ENCODE measurements around the gene CTNNA2.

Gene CTNNA2

DNA sequence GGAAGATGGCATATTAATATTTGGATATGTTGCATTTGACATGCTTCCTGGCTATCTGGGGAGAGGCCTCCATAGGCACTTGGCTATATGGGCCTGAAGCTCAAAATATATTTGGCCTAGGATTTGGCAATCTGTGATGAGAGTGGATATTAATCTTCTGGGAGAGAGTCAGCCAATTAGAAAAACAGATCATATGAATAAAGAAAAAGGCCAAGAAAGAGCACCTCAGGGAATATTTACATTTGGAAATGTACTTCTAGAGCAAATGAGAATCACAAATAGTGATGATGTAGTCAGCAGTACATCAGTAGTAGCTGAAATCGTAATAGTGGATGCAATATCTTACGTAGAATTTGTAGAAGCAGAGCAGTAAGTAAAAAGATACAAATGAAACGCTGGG lies 277.0 kb downstream of the CTNNA2 start:
- no peak for DNase-seq (ENCODE audit: low read depth)

DNA sequence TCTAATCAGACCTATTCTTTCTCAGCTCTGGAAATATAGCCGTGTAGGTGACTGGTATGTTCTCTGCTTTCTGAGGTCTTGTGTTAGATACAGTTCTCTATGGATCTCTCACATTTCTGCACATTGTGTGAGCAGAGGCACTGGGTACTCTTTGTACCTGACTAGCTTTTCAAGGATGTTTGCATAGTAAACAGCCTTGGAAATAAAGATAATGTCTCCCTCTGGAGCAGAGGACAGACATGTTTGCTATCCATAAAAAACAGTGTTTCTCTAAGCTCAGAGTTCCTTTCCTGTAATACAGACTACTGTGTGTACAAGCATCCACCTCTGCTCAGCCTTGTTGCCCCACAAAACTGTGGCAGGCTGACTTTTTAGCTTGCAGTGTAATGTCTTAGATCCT lies 279.2 kb downstream of the CTNNA2 start:
- no peak for DNase-seq (ENCODE audit: low read depth)

DNA sequence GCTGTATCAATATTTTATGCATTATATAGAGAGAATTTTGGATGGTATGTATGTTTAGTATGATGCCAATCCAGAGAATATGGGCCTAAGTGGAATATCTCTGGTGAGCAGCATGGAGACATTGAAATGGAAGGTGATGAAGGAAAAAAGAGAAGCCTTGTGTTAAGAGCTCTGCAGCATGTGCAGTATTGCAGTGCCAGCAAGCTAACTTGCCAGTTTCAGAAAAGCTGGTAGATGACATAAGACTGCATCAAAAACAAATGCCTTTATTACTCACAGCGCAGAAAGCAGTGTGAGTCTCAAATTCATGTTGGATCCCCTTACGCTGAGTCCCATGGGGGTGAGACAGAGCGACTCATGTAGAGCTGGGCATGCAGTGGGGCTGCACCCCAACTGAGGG lies 280.2 kb downstream of the CTNNA2 start:
- DNase-seq (ENCODE audit: low read depth), result no peak

DNA sequence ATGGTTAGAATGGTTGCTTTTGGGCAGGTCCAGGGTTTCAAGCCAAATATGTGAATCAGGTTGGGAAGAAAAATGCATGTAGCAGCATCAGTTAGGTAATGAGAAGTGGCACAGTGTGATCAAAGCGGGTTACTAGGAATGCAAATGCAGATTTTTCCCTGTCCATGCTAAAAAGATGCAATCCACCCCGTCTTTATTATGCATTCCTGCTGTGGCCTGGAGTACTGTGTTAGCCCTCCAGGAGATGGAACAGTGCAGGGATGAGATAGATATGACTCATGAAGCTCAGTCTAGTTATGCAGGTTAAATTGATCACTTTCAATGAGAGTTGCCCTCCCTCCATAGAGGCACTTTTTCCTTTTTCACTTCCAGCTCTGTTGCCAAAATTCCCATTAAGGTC lies 283.8 kb downstream of the CTNNA2 start:
- no peak for DNase-seq (ENCODE audit: low read depth)

DNA sequence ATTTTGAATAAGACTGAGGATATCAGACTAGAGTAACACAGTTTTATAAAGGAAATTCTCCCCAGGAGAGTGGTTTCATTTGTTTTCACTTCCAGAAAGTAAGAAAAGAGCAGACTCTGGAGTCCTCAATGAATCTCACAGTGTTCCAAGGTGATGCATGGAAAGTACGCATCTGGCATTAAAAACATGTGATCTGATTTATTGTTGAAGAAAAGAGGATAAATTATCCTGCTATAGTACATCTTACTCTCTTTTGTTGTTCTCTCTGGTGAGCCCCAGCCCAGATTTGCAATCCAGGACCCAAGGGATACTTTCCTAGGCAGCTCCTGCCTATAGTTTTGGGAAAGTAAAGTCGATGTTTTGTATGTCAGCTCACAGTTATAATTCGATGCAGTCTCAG lies 285.9 kb downstream of the CTNNA2 start:
- DNase-seq (ENCODE audit: low read depth), result no peak

DNA sequence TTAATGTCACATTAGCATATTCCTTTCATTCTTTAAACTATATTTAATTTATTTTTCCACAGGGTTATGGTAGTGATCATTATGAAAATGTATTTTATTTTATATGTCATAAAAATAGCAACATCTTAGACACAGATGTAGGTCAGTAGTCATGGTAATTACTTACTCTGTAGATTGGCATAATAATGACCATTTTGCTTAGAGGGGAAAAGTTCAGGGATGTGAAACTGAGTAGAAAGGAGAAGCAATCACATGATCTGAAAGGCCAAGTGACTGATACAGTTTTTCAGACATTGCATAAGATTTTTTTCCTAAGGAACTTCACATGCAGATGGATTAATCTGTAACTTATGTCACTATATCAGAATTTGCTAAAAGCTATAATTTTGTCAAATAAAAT lies 286.9 kb downstream of the CTNNA2 start:
- no peak for DNase-seq (ENCODE audit: low read depth)

DNA sequence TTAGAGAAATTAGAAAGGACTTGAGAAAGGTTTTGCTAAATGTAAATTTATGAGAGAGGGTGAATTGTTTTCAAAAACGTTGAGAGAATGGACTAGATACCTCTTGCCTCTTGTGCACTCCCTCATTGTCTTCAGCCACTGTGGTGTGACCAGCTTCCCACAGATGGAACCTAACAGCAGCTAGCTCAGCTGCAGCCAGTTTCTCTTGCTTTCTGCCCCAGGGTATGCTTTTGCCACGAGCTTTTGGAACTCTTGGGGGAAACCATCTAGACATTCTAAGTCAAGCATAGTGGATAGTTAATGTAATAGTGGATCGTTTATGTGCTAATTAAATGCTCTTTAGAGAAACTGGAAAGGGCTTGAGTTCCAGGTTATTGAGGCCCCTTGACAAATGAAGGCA lies 288.2 kb downstream of the CTNNA2 start:
- no peak for DNase-seq (ENCODE audit: low read depth)

DNA sequence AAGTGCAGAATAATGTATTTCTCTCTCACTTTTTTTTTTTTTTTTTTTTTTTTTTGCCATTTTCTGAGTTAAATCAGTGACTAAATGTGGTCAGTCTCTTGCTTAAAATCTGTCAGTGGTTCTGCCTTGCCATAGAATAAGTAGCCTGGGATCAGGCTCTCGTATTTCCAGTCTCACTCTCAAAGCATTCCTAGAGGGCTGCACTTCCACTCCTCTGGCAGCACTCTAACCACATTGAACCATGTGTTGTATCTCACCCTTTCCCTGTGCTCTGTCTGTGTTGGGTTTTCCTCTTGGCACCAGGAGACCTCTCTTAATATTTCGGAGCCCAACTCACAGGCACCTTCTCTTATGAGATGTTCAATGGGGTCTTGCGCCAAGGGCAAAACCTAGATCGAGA lies 304.4 kb downstream of the CTNNA2 start:
- DNase-seq (ENCODE audit: low read depth), result no peak

DNA sequence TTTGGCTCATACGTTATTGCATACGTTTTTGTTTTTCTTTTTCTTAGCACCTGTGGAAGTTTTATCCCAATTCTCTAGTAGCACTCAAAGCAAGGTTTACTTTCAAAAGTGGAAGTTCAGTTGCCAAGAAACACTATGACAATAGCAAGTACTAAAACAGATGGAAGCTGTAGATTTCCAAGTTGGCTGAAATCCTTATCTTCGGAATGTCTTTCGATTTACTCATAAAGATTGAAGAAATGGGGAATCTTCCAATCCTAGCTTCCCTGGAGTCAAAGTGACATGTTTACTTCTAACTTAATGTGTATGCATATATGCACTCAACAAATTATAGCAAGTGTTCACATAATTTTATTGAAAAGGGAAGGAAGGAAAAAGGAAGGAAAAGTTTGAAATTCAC lies 307.4 kb downstream of the CTNNA2 start:
- no peak for DNase-seq (ENCODE audit: low read depth)

DNA sequence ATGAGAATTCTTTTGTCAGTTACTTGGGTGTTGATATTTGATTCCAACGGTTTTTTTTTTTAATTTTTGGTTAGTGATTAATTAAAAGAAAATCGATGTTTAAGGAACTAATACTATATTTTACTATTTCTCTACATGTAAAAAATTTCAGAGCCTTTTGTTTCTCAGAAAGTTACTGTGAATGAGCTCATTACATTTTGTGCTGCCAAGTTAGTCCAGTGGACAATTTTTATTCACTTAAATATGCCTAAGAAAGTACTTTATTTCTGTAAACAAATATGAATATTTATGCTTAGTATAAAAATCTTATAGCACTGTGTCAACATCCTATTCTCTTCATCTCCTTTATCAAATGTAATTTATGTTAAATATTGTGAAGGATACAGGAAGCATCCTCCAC lies 309.3 kb downstream of the CTNNA2 start:
- no peak for DNase-seq (ENCODE audit: low read depth)

DNA sequence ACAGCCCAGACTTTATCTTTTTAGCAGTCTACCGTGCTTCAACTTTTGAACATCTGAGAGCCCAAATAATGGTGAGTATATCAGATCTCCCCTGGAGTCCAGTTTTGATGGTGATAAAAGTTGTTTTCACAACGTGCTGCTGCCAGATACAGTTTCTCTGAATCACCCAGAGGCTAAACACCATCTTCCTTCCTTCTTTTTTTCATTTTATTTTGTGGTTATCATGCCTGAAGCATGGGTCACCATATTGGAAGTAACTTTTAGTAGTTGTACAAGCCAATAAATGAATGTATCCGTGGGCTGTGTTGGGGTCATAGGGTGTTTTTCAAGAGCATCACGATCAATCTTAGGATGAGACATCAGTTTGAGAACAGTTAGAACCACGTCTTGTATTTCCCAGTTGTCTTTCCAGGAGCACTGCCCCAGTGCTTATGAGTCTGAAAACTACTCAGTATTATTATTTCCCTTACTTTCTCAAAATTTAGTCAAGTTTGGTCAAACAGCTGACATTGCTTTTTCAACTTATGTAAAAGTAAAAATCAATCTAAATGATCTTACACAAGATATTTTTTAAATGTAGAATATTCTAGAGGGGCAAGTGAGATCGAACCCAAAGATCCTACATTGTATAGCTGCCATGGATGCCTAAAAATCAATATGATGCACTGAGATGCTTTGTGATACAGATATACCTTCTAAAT lies 311.4 kb downstream of the CTNNA2 start:
- DNase-seq (ENCODE audit: low read depth), result no peak

DNA sequence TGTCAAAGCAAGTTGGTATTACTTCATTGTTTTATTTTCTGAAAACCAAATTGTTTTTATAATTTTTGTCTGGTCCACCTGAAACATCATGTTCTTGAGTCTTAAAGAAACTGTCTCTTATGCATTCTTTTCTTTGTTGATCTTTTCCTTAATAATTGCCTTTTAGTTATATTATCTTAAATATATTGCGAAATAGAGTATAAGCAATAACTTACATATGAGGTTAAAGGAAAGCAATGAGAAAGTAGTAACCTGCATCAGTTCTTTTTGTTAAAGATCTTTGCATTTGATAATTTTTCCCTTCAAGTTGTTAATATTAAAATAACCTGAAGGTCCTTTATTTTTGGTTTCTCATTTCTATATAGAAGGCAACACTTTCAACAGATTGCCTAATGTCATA lies 315.0 kb downstream of the CTNNA2 start:
- no peak for DNase-seq (ENCODE audit: low read depth)

DNA sequence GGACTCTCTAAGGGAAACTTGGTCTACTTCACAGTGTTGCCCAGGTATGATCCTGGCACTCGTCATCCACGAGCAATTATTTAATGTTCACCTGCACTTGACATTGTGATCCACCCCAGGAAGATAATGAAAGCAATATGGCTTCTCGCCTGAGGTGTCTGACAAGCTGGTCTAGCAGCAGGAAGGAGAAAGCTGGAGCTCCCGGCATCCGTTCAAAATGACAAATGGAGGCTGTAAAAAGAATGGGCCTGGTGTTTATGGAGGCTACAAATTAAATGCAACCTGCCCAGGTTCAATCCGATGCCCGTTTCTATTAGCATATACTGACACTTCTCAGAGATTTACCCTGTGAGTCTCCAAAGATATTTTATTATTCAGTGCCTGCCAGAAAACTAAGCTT lies 317.6 kb downstream of the CTNNA2 start:
- DNase-seq (ENCODE audit: low read depth), result no peak

DNA sequence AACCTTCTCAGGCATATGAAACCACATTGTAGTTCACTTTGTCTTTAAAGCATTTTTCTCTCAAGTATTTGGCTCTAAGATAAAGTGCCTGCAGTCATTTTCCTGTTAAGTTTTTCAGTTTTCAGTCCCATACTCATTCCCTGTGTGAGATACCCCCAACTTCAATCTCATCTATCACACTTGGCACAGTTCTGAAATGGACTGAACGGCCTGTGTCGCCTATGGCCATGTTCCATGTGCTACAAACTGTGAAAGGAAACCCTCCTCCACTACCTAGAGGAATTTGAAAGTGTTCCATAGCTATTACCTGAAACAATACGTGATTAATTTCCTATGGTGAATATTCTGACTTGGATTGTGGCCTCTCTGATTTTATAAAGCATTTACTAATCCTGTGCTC lies 319.1 kb downstream of the CTNNA2 start:
- DNase-seq (ENCODE audit: low read depth), result no peak

DNA sequence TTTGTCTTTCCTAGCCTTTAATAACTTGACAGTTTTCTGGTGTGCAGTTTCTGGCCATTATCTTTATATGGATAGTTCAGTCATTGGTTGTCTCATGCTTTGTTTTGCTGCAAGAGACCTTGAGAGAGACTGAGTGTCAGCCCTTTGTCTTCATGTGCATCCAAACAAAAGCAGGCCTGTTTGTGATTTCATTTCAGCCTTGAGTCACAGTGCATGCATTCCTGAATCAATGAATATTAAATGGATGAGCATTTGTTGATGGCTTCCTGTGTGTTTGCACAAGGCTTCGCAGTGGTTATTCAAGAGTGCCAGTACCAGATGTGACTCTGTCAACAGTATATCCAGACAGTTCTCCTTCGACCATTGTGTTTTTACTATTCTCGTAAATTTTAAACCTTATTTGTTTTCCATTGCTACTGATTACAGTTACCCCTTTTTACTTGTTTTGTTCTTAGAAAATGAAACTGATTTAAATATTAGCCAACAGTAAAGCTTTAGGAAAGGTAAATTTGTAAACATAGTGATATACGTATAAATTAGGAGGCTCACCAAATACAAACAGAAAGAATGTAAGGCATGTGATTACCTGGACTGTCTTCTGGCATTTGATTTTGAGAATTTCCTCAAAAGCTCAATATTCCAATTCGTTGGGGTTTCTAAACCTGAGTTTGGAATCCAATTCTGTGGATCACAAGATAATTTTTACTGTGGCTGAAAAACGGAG lies 319.8 kb downstream of the CTNNA2 start:
- no peak for DNase-seq (ENCODE audit: low read depth)

DNA sequence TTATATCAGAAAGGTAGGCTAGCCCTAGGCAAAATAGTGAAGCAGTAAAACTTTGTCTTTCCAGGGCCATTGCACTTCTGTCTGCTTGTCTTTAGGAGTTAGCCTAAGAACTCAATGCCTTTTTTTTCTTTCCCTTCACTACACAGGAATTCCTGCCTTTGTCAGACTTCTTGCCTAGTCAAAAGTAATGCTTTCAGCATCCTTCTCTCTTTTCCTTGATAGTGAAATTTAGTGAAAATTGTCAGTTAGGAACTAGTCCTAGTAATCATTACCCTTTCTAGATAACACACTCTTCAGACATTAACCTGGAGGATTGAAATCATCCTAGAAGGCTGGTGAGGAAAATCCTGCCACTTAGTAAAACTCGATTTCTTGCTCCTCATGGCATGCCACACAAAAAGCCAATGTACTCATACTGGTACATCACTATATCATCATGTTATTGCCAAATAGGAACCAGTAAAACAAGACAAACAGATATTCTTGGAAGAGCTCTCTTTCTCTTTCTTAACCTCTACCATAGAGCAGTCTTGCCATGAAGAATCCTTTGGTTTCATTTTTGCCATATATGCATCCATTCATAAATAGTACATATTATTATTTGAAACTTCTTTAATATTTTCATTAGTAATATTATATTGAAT lies 320.5 kb downstream of the CTNNA2 start:
- no peak for DNase-seq (ENCODE audit: low read depth)

DNA sequence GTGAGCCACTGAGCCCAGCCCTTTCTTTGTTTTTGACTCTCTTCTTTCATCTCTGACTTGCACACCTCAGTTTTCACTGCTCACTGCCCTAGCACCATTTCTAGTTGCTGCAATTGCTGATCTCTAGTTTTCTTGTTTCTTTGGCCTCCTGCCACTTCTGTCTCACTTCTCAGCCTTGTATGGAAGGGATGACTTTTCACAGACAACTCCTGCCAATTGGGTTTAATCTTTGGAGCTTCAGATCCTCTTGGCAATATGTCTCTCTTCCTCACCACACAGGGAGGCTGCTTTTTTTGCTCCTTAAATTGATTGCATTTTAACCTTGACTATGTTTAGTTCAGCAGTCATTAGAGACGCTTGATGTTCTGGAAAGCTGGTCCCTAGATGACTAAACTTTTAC lies 323.1 kb downstream of the CTNNA2 start:
- DNase-seq (ENCODE audit: low read depth), result no peak

DNA sequence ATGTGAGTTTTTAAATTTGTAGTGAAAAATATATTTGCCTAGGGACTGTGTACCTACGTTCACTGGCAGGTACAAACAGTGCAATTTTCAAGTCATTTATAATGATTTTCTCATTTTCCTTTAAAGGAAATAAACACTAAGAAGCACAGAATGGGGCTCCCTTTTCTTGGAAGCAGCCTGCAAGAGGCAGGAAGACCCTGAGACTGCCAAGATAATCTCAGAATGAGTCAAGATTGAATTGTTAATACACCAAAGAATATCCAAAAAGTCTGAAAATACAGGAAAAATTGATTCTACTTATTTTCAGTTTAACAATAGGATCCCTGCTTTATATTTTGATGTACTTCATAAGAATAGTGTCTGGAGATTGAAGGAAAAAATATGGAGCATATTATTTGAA lies 331.2 kb downstream of the CTNNA2 start:
- DNase-seq (ENCODE audit: low read depth), result no peak

DNA sequence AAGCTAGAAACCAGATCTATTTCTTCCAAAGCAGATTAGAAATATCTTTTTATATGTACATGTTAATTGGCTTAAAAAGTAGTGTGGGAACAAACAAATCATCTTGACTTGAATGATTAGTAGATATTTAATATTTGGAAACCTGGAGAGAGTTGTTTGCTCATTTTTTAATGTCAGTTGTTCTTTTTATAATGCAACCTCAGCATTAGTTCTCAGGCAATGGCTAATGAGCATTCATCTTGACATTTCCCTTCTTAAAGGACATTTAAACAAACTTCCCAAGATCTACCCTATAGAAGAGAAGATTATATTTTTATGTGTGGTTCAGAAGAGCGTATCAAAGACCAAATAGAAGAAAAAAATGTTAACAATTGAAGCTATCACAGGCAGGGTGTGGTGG lies 334.0 kb downstream of the CTNNA2 start:
- no peak for DNase-seq (ENCODE audit: low read depth)

DNA sequence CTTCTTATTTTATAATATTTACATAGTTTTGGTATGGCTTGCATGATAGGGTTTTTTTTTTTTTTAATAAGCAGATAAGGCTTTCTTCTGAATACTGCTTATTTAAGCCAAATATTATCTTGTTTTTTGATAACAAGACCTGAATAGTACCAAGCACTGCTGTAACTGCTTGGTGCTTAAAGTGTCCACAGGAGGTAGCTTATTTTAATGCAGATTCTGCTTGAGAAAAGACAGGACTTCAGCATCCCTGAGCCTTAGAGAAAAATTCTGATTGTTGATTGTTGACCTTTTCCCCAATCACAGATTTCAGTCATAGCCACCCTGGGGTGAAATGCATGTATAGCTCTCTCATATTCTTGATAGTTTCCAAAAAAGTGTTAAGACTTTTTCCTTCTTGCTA lies 336.4 kb downstream of the CTNNA2 start:
- no peak for DNase-seq (ENCODE audit: low read depth)

DNA sequence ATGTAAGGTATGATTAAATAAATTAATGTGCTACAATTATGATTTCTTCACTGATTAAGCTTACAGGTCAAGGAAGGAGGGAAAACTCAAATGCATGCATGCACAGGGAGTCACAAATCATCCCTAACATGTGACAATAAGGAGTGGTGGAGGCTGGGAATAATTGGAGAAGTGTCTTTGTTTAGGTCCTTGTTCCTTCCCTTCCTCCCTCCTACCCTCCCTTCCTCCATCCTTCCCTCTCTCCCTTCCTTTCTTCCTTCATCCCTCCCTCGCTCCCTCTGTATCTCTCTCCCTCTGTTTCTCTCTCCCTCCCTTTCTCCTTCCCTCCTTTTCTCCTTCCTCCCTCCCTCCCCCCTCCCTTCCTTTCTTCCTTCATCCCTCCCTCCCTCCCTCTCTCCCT lies 337.1 kb downstream of the CTNNA2 start:
- DNase-seq (ENCODE audit: low read depth), result no peak

DNA sequence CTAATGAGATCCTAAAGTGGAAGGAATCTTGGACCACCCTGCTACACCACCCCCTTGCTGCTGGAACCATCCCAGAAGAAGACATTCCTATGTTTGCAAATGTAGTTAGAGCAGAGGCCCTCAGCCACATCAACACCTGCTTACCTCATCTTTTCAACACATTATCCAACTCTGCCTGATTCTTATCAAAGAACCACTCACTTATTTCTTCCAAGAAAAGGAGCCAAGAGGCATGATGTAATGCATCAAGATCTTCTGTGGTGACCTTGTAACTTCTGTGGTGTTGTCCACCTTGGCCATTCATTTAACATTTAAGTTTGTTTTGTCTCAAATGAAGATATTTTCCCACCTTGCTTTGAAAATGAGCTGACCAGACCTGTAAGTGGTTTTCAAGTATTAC lies 338.1 kb downstream of the CTNNA2 start:
- no peak for DNase-seq (ENCODE audit: low read depth)

DNA sequence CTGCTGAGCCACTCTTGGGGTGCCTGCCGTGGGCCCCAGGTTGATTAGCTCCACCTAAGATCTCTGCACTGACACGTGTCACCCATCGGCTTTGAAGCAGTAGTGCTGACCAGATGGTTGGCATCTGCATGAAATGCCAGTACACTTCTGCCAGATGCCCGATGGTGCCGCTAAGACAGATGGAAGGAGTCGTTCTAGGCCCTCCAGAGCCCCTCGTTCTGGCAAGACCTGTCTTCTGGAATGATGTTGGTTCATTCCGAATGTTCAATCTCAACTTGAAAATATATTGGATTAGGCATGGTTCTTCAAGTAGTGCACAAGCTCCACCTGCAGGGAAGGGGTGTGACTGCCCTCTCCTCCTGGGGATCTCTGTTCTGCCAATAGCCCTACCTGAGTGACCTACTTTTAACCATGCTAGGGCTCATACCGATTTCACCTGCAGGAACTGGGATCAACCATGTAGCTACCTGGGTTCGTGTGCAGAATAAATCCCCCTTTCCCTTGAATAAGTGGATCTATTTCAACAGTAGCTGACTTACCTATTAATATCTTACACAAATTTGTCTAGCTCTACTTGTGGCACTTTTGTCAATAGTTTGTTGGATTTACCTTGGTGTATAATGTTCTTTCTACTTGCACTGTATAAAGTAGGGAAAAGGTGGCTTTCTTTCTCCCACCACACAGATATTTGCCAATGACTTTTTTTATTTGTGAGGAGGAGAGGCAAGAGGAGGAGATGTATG lies 342.6 kb downstream of the CTNNA2 start:
- no peak for DNase-seq (ENCODE audit: low read depth)

All from activated T-helper 1 cell treated with Interleukin-2 at 50 U/mL for 16 hours (primary cell).